ENCODE results near the gene EFCAB5. TPM values are rescaled to one million over a fixed set of nuclear protein-coding genes. Genes with fewer than 3 reads are reported as not detected.

EFCAB5 gene
- total and polyA plus RNA-seq, 2 of the 13 experiments (the other 11 are each of a cell fraction or from before 2014, with no cell fraction given): 0.15 TPM; not detected in 1

- TF ChIP-seq, protein P1, sequence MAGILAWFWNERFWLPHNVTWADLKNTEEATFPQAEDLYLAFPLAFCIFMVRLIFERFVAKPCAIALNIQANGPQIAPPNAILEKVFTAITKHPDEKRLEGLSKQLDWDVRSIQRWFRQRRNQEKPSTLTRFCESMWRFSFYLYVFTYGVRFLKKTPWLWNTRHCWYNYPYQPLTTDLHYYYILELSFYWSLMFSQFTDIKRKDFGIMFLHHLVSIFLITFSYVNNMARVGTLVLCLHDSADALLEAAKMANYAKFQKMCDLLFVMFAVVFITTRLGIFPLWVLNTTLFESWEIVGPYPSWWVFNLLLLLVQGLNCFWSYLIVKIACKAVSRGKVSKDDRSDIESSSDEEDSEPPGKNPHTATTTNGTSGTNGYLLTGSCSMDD (CRISPR knock-in tag; IDR thresholded peaks at IDR 0.05): no peak
- TF ChIP-seq FOXK1 (CRISPR knock-in tag; IDR thresholded peaks at IDR 0.05; ENCODE audit: borderline replicate concordance, low read depth) (peak; percentile 42; the same call in 1 of the 2 replicates), ZFY (CRISPR knock-in tag; IDR thresholded peaks at IDR 0.05) (no peak), ZNF503 (CRISPR knock-in tag; IDR thresholded peaks at IDR 0.05) (no peak), ZNF446 (CRISPR knock-in tag; IDR thresholded peaks at IDR 0.05) (no peak), ZNF12 (CRISPR knock-in tag; IDR thresholded peaks at IDR 0.05) (no peak), PBX2 (CRISPR knock-in tag; IDR thresholded peaks at IDR 0.05) (0 out of 2 replicates have a peak, but pooled peaks have one; percentile 15), ERF (CRISPR knock-in tag; IDR thresholded peaks at IDR 0.05) (no peak), KDM1A (CRISPR knock-in tag; IDR thresholded peaks at IDR 0.05) (no peak), ZNF761 (CRISPR knock-in tag; conservative IDR thresholded peaks at IDR 0.05) (no peak), TOE1 (CRISPR knock-in tag; IDR thresholded peaks at IDR 0.05) (no peak), BRF2 (CRISPR knock-in tag; IDR thresholded peaks at IDR 0.05) (no peak), TAF1 (CRISPR knock-in tag; IDR thresholded peaks at IDR 0.05) (no peak), ZNF484 (CRISPR knock-in tag; IDR thresholded peaks at IDR 0.05; ENCODE audit: borderline replicate concordance, low read depth) (no peak), ZFP1 (CRISPR knock-in tag; IDR thresholded peaks at IDR 0.05) (no peak), ZNF788 (CRISPR knock-in tag; IDR thresholded peaks at IDR 0.05; ENCODE audit: borderline replicate concordance) (no peak), JUND (CRISPR knock-in tag; IDR thresholded peaks at IDR 0.05) (no peak), U2AF1 (optimal IDR thresholded peaks at IDR 0.05; ENCODE audit: low read depth, low read length) (no peak), ZNF280B (CRISPR knock-in tag; IDR thresholded peaks at IDR 0.05; ENCODE audit: borderline replicate concordance) (no peak), ZNF251 (CRISPR knock-in tag; IDR thresholded peaks at IDR 0.05) (no peak), TARDBP (CRISPR knock-in tag; IDR thresholded peaks at IDR 0.05) (peak; percentile 23; the same call in 1 of the 2 replicates)
- TF ChIP-seq, protein P2, sequence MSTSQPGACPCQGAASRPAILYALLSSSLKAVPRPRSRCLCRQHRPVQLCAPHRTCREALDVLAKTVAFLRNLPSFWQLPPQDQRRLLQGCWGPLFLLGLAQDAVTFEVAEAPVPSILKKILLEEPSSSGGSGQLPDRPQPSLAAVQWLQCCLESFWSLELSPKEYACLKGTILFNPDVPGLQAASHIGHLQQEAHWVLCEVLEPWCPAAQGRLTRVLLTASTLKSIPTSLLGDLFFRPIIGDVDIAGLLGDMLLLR (CRISPR knock-in tag; IDR thresholded peaks at IDR 0.05): no peak
These were observed 10.1 kb upstream of the EFCAB5 start (continued) for GRCh38 chr17:29931231-29931932.
